Muscle layer of duodenum (tissue), 2 donors: ENCODE measurements around the gene SUN2.

ENCODE experiments used
- H3K27ac ChIP-seq: one replicate; pipeline ENCODE4 v1.7.0; 2013; ENCODE audit warnings: mild to moderate bottlenecking, low read length
- H3K27me3 ChIP-seq: one replicate; pipeline ENCODE4 v1.7.0; 2013; ENCODE audit warnings: low read depth, mild to moderate bottlenecking, control low read depth, low read length
- H3K36me3 ChIP-seq, 2 donors: one replicate each; pipeline ENCODE4 v1.7.0; 2013; ENCODE audit warnings: low read length in 2 of 2, control low read depth in 1 of 2, mild to moderate bottlenecking in 1 of 2; ENCODE audit not compliant: insufficient read depth in 2 of 2, control insufficient read depth in 1 of 2
- H3K4me1 ChIP-seq, 2 donors: one replicate each; pipeline ENCODE4 v1.7.0; 2013; ENCODE audit warnings: low read length in 2 of 2, mild to moderate bottlenecking in 2 of 2, control low read depth in 1 of 2, moderate library complexity in 1 of 2; ENCODE audit not compliant: insufficient read depth in 2 of 2, control insufficient read depth in 1 of 2
- H3K4me3 ChIP-seq, 2 donors: one replicate each; pipeline ENCODE4 v1.7.0; 2013; ENCODE audit warnings: low read length in 2 of 2, low read depth in 1 of 2, mild to moderate bottlenecking in 1 of 2
- H3K9me3 ChIP-seq, 2 donors: one replicate each; pipeline ENCODE4 v1.7.0; 2013; ENCODE audit warnings: low read length in 2 of 2, control low read depth in 1 of 2, mild to moderate bottlenecking in 1 of 2; ENCODE audit not compliant: control insufficient read depth in 1 of 2
- donor health status: healthy.

Gene SUN2

DNA sequence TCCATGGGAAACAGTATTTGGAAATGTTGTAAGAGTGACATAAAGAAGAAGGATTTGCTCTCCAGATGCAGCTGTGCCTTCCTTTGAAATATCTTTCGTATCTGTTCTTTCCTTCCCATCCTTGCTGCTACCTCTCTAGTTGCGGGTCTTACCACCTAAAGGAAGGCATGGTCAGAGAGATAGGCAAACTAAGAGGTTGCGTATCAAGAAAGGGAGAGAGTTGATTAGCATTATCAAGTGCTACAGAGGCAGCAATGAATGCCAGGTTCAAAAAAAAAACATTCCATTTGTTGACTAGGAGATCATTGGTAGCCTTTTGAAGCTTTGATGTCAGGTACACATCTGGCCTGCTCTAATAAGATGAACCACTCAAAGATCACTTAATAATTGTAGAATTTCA, 45.4 kb downstream of the SUN2 start:
- peaks cover 6 to 13% of the 10 kb centered on the region in 2 donors for H3K36me3 ChIP-seq
- no peaks in the 10 kb centered on the region for H3K27me3 ChIP-seq
- no peak overlapping the region for H3K27ac ChIP-seq
- peaks cover 15 to 38% of the 10 kb centered on the region in 2 donors for H3K4me1 ChIP-seq
- no peak overlapping the region for H3K4me3 ChIP-seq
- H3K9me3 ChIP-seq = no peaks in the 10 kb centered on the region

DNA sequence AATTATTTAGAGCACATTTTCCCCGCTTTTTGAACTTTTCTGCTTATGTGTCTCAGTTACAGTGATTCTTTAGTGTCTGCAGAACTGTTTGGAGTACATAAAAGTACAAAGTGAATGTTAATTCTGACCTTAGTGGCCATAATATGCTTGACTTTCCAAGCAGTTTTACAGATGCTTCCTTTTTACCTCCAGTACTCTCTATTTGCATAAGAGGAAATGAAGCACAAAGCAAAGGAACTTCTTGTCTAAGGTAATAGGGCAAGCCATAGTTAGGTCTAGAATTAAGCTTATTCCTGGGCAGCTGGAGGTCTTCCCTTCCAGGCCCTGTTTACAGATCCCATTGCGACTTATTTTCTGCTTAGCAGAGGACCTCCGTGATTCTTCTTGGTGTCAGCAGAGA, 46.5 kb downstream of the SUN2 start:
- Histone ChIP-seq H3K9me3 (no peaks in the 10 kb centered on the region), H3K36me3 (peaks cover 6 to 13% of the 10 kb centered on the region in 2 donors), H3K27ac (no peak overlapping the region), H3K4me1 (peaks cover 19 to 38% of the 10 kb centered on the region in 2 donors), H3K27me3 (no peaks in the 10 kb centered on the region), H3K4me3 (no peak overlapping the region)

DNA sequence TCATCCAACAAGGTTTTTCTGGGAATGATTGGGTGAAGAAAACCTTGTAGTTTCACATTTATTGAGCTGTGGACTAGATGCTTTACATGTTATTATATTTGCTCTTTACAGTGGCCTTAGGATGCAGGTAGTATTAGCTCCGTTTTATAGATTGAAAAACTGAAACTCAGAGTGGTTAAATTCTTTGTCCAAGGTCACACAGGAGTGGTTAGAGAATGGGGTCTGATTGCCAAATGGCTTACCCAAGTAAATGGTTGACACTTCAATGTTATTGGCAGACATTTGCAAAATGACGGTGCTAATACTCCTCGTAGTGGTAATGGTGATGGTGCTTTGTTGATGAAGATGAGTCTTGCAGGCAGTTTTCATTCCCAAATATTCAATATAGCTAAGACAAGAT, 47.8 kb downstream of the SUN2 start:
- Histone ChIP-seq H3K27me3 (no peaks in the 10 kb centered on the region), H3K4me3 (peak overlapping the region in 1 of 2 donors; percentile 90), H3K27ac (no peak overlapping the region), H3K4me1 (peaks cover 19 to 29% of the 10 kb centered on the region in 2 donors), H3K36me3 (peaks cover 6 to 13% of the 10 kb centered on the region in 2 donors), H3K9me3 (no peaks in the 10 kb centered on the region)

DNA sequence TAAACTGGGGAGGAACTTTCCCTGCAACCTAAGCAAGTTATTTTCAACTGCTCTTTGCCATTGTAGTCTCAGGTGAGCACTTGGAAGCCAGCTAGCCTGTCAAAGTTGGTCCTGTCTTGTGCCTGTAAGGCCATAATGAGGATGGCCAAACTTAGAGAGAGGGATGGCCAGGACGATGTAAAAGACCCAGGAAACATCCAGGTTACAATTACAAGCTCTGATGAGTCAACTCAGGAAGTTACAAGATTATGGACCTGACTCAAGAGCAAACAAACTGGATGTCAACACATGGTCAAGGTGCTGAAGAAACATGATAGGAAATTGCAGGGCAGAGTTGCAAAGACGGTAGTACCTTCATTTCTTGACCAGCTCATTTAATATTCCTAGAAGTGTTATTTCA, 48.5 kb downstream of the SUN2 start:
- H3K4me1 ChIP-seq = peaks cover 19 to 23% of the 10 kb centered on the region in 2 donors
- H3K27me3 ChIP-seq = no peaks in the 10 kb centered on the region
- H3K36me3 ChIP-seq = peaks cover 6 to 13% of the 10 kb centered on the region in 2 donors
- H3K9me3 ChIP-seq = no peaks in the 10 kb centered on the region
- peak overlapping the region; percentile 90 for H3K27ac ChIP-seq
- H3K4me3 ChIP-seq = peak overlapping the region; percentile 79 to 90

DNA sequence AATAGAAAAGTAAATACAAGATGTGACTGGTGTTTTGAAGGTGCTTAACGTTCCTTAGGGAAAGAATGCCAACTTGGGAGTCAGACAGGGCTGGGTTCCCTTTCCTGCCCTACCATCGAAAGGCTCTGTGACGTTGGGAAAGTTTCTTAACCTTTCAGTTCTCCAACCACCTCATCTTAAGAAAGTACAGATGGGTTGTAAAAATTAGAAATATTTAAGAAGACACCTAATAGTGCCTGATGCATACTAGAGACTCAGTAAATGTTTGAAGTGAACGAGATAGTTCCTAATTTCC, 49.0 kb downstream of the SUN2 start:
- peaks cover 6 to 13% of the 10 kb centered on the region in 2 donors for H3K36me3 ChIP-seq

DNA sequence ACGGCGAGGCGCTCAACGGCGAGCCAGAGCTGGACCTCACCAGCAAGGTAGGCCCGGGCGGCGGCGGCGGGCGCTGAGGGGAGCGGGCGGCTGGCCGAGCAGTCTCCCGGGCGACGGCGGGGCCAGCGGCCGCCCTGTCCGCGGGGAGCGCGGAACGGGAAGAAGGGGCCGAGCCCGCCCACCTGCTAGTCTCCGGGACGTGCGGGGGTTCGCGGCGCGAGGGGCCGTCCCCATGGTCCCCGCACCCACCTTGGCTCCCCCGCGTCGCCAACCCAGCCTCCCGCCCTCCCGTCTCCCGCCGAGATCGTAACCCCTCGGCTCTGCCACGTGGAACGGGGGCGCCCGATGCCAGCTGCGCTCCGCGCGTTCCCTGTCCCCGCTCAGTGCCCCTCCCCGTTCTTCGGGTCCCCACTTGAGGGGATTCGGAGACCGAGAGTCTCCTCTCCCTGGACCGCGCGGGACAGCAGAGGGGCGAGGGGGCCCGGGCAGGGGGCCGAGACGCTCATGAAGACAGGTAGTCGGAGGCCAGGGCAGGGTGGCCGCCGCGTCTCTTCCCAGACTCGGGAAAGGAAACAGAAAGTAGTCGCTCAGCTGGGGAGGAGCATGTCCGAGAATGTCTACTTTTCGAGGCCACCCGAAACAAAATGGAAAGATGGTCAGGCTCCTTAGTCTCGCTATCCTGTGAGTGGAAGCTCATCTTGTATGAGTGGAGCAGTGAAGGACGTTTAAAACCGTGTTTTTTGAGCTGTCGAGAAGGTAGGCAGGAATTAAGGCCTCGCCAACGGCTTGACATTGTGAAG, 49.5 kb downstream of the SUN2 start:
- H3K36me3 ChIP-seq = peaks cover 6 to 13% of the 10 kb centered on the region in 2 donors
- peak overlapping the region; percentile 79 to 90 for H3K4me3 ChIP-seq
- peak overlapping the region; percentile 90 for H3K27ac ChIP-seq
- no peaks in the 10 kb centered on the region for H3K27me3 ChIP-seq
- peaks cover 23 to 24% of the 10 kb centered on the region in 2 donors for H3K4me1 ChIP-seq
- no peaks in the 10 kb centered on the region for H3K9me3 ChIP-seq

More for the DNA sequence above, 49.0 kb downstream of the SUN2 start:
- Histone ChIP-seq H3K27ac (peak overlapping the region; percentile 90), H3K27me3 (no peaks in the 10 kb centered on the region), H3K4me1 (peaks cover 19 to 23% of the 10 kb centered on the region in 2 donors), H3K4me3 (peak overlapping the region; percentile 79 to 90), H3K9me3 (no peaks in the 10 kb centered on the region)

DNA sequence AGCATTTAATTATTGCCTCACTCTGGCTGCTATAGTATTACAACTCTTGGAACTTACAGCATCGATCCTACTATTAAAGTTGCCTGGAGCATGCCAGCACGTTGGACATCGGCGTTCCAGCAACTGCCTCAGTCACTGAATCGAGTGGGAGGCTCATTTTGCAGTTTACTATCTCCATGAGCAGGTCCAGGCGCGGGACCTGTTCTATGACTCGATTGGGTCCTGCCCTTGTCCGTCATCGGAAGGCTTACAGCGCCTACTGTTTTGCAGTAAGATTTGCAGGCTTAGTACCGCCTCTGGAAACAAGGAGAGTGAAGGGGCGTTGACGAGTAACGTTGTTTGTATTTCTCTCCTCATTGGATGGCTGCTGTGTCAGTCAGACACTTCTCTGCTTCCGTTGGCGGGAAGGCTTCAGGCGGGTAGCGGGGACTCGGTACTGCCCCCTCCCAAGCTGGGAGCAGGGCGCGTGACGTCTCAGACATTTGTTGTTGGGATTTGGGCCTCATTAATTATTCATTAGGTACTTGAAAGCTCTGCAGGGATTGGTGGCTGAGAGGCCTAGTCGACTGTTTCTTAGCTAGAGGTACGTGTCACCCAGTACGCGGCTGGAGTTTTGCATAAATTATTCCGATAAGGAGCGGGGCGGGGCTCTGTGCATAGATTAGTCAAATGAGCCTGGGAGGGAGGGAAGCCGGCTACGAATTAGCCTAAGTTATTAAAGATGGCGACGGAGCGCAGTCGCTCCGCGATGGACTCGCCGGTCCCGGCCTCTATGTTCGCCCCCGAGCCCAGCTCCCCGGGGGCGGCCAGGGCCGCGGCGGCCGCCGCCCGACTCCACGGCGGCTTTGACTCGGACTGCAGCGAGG, 50.3 kb downstream of the SUN2 start, which contains the start of gene GTPBP1:
TSS of gene GTPBP1 (plus strand) at position 710 of the 866 bp plus-strand sequence. CDS start at position 722, 12 bp downstream.
- Histone ChIP-seq H3K36me3 (peaks cover 6 to 12% of the 10 kb centered on the region in 2 donors), H3K27me3 (no peaks in the 10 kb centered on the region), H3K9me3 (no peaks in the 10 kb centered on the region), H3K4me3 (peak within 1 kb of the TSS; percentile 79 to 90), H3K27ac (peak within 1 kb of the TSS; percentile 90), H3K4me1 (peaks cover 23 to 24% of the 10 kb centered on the region in 2 donors)

DNA sequence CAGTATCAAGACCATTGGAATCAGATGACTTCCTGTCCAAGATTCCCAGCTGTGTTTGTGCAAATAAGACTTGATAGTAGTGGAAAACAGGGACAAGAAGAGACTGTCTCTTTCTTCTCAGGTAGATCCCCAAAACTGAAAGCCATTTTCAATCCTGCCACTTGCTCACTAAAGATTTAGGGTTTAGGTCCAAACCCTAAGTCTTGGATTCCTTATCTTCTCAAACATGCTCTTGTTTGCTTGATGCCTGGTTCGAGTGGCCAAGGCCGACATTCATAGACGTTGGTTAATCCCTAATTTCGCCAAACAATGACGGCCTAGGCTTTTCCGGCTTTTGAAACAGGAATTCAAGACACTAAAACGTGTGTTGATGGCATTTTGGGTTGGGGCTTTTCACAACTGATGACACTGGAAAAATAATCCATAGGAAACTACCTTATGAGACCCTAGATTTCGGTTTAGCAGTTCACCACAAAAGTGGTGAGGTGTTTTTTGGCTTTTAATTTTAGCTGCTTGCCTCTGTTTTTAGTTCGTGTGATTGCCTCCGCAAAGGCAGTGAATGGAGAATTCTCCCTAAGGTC, 51.1 kb downstream of the SUN2 start:
- Histone ChIP-seq H3K36me3 (peaks cover under 1 to 5% of the 10 kb centered on the region in 2 donors), H3K27me3 (no peaks in the 10 kb centered on the region), H3K27ac (peak overlapping the region; percentile 88), H3K9me3 (no peaks in the 10 kb centered on the region), H3K4me1 (peaks cover 23 to 24% of the 10 kb centered on the region in 2 donors), H3K4me3 (peak overlapping the region; percentile 43 to 47)

DNA sequence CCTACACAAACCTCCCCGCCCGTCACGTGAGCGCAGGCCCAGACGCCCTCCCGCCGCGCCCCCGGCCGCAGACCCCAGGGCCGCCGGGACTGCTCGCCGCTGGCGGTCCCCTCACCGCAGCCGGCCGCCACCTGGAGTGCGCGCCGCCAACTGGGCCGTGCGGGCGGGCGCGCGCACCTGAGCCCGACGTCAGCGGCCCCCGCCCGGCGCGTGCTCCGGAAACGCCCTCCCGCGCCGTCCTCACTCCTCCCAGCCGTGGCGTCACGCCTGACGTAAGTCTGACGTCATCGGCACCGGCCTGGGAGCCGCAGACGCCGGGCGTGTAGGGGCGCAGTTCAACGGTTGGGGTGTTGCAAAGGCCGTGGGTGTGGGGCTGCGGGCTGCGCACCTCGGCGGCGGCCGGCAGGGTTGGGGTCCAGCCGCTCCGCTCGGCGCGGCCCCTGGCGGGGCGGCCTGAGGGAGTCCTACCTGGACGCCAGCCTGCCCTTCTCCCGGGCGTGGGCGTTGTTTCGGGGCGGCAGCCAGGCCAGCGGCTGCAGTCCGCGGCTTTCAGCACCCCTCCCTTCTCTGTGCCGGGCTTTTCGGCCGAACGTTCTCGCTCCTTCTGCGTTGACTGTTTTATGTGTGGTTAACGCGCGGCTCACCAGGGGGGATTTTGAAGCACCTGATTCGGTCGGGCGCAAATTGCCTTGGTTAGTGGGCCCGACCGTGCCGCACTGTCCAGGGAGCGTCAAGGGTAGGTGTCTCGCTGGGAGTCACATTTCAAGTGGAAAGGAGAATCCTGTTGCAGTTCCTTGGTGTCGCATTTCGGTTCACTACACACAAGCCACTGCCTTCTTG, 54.8 kb downstream of the SUN2 start, which contains the start of gene JOSD1:
TSS of gene JOSD1 (minus strand) at position 155 of the 840 bp plus-strand sequence. CDS start 956 bp downstream, outside the sequence.
- H3K27ac ChIP-seq = peak within 1 kb of the TSS; percentile 88
- peak within 1 kb of the TSS; percentile 63 to 69 for H3K4me3 ChIP-seq
- peaks cover 23 to 39% of the 10 kb centered on the region in 2 donors for H3K4me1 ChIP-seq
- no peaks in the 10 kb centered on the region for H3K9me3 ChIP-seq
- H3K36me3 ChIP-seq = no peaks in the 10 kb centered on the region
- H3K27me3 ChIP-seq = no peaks in the 10 kb centered on the region

DNA sequence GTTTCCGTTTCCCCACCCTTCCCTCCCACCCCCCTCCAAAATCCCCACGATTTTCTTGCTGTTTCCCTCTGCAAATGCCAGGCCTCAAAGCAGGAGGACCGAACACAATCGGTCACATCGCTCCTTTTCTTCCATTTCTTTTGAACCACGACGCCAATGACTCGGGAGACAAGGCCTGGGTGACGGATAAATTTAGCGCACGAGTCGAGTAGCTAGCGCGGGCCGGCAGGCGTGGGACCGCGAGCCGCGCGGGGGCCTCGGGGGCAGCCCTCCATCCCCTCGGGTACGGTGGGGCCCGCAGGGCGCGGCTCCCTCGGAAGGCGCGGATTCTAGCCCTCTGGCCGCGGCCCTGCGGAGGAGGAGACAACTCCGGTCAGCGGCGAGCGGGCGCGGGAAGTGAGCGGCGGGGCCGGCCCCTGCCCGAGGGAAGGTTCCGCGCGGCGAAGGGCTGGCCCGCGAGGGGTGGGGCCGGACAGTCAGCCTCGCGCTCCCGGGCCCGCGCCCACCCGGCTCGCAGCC, 55.5 kb downstream of the SUN2 start:
- H3K4me3 ChIP-seq = peak overlapping the region; percentile 59 to 69
- no peaks in the 10 kb centered on the region for H3K27me3 ChIP-seq
- no peaks in the 10 kb centered on the region for H3K36me3 ChIP-seq
- peaks cover 23 to 39% of the 10 kb centered on the region in 2 donors for H3K4me1 ChIP-seq
- no peaks in the 10 kb centered on the region for H3K9me3 ChIP-seq
- H3K27ac ChIP-seq = peak overlapping the region; percentile 88
